ENCODE results near the gene RAX.
A peak's percentile ranks its signal among the peaks of the same experiment; 100 is the strongest.
"Not testable (repeated sequence)": the region's sequence is repeated elsewhere in the genome, so short reads cannot be mapped to it uniquely, and the experiment has no call there.

Gene RAX

DNA sequence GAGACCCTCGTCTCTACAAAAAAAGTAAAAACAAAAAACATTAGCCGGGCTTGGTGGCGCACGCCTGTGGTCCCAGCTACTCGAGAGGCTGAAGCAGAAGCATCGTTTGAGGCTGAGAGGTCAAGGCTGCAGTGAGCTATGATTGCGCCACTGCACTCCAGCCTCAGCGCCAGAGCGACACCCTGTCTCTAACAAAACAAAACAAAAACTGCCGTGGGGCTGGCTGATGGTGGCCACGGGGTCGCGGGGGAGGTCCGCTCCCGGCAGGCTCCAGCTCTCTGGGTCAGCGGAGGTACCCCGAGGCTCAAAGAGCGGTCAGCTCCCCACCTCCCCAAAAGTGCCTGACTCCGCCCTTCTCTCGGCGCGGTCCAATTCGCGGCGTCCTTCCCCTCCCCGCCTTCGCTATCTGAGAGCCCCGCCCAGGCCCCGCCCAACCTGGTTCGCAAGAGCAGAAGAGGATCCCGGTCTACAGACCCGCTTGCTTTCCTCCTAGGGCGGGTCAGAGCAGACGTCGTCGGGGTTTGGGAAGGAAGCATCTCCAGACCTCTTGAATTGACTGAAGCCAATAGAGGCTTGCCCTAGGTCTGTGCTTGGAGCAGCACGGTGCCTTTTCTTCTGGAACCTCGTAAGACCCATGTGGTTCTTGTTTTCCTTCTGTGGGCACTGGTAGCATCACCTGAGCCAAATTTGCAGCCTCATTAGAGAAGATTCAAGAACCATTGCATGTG, 7.8 kb downstream of the RAX start:
- peak; percentile 94 for DNase-seq (ENCODE audit: insufficient read length, low spot score)
- peak; percentile 6 for FAIRE-seq
- TF ChIP-seq, protein P1, sequence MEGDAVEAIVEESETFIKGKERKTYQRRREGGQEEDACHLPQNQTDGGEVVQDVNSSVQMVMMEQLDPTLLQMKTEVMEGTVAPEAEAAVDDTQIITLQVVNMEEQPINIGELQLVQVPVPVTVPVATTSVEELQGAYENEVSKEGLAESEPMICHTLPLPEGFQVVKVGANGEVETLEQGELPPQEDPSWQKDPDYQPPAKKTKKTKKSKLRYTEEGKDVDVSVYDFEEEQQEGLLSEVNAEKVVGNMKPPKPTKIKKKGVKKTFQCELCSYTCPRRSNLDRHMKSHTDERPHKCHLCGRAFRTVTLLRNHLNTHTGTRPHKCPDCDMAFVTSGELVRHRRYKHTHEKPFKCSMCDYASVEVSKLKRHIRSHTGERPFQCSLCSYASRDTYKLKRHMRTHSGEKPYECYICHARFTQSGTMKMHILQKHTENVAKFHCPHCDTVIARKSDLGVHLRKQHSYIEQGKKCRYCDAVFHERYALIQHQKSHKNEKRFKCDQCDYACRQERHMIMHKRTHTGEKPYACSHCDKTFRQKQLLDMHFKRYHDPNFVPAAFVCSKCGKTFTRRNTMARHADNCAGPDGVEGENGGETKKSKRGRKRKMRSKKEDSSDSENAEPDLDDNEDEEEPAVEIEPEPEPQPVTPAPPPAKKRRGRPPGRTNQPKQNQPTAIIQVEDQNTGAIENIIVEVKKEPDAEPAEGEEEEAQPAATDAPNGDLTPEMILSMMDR (IDR thresholded peaks at IDR 0.05; ENCODE audit: insufficient read depth, missing control alignments) = no peak

DNA sequence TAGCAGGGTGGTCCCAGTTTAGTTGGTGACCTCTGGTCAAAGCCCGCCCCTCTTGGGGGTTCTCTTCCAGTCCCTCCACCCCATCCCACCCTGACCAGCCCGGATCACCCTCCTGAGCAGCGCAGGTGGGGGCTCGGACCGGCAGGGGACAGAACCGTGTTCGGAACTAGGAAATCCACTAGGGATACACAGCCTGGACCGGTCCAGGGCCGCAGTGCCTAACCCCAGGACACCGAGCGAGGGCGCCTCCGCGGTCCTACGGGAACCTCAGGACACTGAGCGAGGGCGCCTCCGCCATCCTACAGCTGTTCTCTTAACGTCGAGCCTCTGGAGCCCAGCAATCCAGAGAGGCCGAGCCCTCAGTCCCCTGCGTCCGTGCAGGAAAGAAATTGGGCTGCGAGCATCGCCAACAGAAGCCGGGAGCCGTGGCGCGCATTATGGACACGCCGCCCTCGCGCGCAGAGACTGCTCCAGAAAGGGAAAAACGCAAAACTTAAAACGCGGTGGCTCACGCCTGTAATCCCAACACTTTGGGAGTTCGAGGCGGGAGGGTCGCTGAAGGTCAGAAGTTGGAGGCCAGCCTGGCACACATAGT, 8.5 kb downstream of the RAX start:
- TF ChIP-seq, protein P1 (IDR thresholded peaks at IDR 0.05; ENCODE audit: insufficient read depth, missing control alignments) = no peak
- peak; percentile 58 for DNase-seq (ENCODE audit: insufficient read length, low spot score)
- no peak for FAIRE-seq

DNA sequence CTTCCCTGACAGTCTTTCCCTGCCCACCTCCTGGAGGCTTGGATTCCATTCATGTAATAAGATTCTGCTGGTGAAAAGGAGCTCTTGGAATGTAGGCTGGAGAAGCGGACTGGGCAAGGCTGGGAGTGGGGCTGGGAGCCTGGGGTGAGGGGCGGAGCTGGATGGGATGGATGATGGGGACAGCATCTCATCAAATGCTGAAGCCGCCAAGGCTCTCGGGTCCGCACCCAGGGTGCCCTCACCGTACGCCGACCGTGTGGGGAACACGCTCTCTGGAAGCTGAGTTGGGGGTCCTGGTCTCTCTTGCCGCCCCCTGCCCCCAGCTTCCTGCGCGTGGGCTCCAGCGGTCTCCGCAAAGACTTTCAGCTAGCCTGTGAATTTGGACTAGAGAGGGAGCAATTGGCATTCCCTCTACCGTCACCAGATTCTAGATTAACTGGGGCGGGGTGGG, 9.1 kb downstream of the RAX start:
- no peak for FAIRE-seq
- TF ChIP-seq, protein P1 (IDR thresholded peaks at IDR 0.05; ENCODE audit: insufficient read depth, missing control alignments) = no peak
- no peak for DNase-seq (ENCODE audit: insufficient read length, low spot score)

DNA sequence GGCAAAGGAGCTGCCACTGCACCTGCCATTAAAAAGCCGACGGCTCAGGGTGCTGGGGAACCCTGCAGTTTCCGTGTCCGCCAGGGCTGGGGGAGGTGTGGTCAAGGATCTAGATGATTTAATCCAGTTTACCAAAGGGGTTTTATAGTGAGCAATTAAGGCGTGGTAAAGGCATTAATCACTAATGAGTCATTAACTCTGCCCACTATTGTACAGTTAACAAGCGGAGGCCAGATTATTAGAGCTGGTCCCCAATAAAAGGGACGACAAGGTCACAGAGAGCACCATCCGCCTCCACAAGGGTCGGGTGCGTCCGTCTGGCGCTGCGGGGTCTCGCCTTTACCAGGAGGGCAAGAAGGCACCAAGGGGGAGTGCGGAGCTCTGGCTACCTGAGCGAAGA, 9.6 kb downstream of the RAX start:
- TF ChIP-seq, protein P1 (IDR thresholded peaks at IDR 0.05; ENCODE audit: insufficient read depth, missing control alignments) = no peak
- FAIRE-seq (peak; percentile 88), DNase-seq (ENCODE audit: insufficient read length, low spot score) (no peak)

DNA sequence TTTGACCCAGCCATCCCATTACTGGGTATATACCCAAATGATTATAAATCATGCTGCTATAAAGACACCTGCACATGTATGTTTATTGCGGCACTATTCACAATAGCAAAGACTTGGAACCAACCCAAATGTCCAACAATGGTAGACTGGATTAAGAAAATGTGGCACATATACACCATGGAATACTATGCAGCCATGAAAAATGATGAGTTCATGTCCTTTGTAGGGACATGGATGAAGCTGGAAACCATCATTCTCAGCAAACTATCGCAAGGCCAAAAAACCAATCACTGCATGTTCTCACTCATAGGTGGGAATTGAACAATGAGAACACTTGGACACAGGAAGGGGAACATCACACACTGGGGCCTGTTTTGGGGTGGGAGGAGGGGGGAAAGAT, 11.0 kb downstream of the RAX start:
- FAIRE-seq; DNase-seq (ENCODE audit: insufficient read length, low spot score): not testable (repeated sequence)

DNA sequence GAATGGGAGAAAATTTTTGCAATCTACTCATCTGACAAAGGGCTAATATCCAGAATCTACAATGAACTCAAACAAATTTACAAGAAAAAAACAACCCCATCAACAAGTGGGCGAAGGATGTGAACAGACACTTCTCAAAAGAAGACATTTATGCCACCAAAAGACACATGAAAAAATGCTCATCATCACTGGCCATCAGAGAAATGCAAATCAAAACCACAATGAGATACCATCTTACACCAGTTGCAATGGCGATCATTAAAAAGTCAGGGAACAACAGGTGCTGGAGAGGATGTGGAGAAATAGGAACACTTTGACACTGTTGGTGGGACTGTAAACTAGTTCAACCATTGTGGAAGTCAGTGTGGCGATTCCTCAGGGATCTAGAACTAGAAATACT, 11.4 kb downstream of the RAX start:
- not testable (repeated sequence) for FAIRE-seq; DNase-seq (ENCODE audit: insufficient read length, low spot score)

DNA sequence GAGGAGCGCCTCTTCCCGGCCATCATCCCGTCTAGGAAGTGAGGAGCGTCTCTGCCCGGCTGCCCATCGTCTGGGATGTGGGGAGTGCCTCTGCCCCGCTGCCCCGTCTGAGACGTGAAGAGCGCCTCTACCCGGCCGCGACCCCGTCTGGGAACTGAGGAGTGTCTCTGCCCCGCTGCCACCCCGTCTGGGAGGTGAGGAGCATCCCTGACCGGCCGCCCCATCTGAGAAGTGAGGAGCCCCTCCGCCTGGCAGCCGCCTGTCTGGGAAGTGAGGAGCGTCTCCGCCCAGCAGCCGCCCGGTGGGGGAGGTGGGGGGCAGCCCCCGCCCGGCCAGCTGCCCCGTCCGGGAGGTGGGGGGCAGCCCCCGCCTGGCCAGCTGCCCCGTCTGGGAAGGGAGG, 17.8 kb downstream of the RAX start:
- DNase-seq (ENCODE audit: insufficient read length, low spot score); FAIRE-seq: not testable (repeated sequence)

DNA sequence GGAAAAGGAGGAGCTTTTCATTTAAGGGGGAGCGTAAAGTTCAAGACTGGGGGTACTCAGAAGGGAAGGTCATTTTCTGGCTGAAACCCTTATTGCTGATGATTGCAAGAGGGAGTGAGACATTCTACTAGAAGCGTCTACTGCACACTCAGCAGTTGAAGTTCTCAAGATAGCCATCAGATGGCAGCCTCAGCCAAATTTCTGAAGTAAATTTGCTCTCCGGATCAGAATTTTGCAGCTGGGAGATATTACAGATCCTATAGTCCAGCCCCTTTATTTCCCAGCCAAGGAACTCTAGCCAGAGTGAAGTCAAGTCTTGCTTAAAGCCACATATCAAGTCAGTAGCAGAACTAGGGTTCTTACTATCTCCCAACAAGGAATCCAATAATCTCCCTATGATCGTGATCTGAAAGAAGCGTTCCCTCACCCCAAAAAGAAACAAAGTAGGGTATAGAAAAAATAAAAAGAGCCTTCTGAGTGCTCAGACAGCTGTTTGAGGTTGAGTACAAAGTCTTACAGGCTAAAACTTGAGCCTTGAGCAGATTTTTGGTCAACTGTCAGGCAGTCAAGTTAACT, 24.0 kb downstream of the RAX start:
- peak; percentile 82 for DNase-seq (ENCODE audit: insufficient read length, low spot score)
- FAIRE-seq = peak; percentile 100
- TF ChIP-seq, protein P1 (IDR thresholded peaks at IDR 0.05; ENCODE audit: insufficient read depth, missing control alignments) = peak; percentile 73
